ENCODE data around the gene GPR17.

Gene GPR17

GRCh38 chr2:127640082-127641072 is 5.6 kb upstream of the GPR17 start:
- H3K36me3 ChIP-seq (ENCODE audit: control insufficient read depth, low read depth, low read length): no peaks in the 10 kb centered on the region
- no peak overlapping the region for H3K27ac ChIP-seq (ENCODE audit: low read length)
- no peaks in the 10 kb centered on the region for H3K27me3 ChIP-seq (ENCODE audit: control insufficient read depth, insufficient read depth, low read length)
- no peaks in the 10 kb centered on the region for H3K9me3 ChIP-seq (ENCODE audit: control insufficient read depth, low read depth, low read length)
- peaks cover 5% of the 10 kb centered on the region for H3K4me1 ChIP-seq (ENCODE audit: control insufficient read depth, low read depth, low read length)
- H3K9ac ChIP-seq (ENCODE audit: low read length): no peak overlapping the region
- H3K4me3 ChIP-seq (ENCODE audit: low read length): no peak overlapping the region

DNA sequence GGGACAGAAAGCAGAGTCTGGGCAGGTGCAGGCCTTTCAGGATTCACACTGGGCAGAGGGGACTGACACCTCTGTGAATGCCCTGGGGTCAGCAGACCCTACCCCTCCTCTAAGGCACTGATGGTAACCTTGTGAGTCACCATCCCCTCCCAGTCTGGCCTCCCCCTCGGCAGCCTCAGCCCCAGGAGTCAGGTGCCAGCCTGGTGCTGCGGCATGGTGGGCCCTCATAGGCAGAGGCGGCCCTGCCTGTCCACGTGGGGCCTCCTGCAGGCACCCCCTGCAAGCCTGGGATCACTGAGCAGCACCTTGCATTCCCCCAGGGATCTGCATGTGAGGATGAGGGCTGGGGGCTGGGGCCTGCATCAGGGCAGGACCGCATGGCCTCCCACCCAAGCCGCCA is 4.8 kb upstream of the GPR17 start:
- Histone ChIP-seq H3K4me3 (ENCODE audit: low read length) (no peak overlapping the region), H3K9ac (ENCODE audit: low read length) (no peak overlapping the region), H3K36me3 (ENCODE audit: control insufficient read depth, low read depth, low read length) (no peaks in the 10 kb centered on the region), H3K9me3 (ENCODE audit: control insufficient read depth, low read depth, low read length) (no peaks in the 10 kb centered on the region), H3K27ac (ENCODE audit: low read length) (no peak overlapping the region), H3K27me3 (ENCODE audit: control insufficient read depth, insufficient read depth, low read length) (no peaks in the 10 kb centered on the region), H3K4me1 (ENCODE audit: control insufficient read depth, low read depth, low read length) (peaks cover 5% of the 10 kb centered on the region)

- no peaks in the 10 kb centered on the region for H3K27me3 ChIP-seq (ENCODE audit: control insufficient read depth, insufficient read depth, low read length)
- peaks cover 5% of the 10 kb centered on the region for H3K4me1 ChIP-seq (ENCODE audit: control insufficient read depth, low read depth, low read length)
- no peak overlapping the region for H3K27ac ChIP-seq (ENCODE audit: low read length)
- H3K9ac ChIP-seq (ENCODE audit: low read length): no peak overlapping the region
- no peak overlapping the region for H3K4me3 ChIP-seq (ENCODE audit: low read length)
- H3K36me3 ChIP-seq (ENCODE audit: control insufficient read depth, low read depth, low read length): no peaks in the 10 kb centered on the region
- no peaks in the 10 kb centered on the region for H3K9me3 ChIP-seq (ENCODE audit: control insufficient read depth, low read depth, low read length)
Observed at GRCh38 chr2:127641846-127642507, 4.0 kb upstream of the GPR17 start.

GRCh38 chr2:127642706-127643438 is 3.1 kb upstream of the GPR17 start:
- Histone ChIP-seq H3K9me3 (ENCODE audit: control insufficient read depth, low read depth, low read length) (no peaks in the 10 kb centered on the region), H3K4me3 (ENCODE audit: low read length) (no peak overlapping the region), H3K9ac (ENCODE audit: low read length) (no peak overlapping the region), H3K36me3 (ENCODE audit: control insufficient read depth, low read depth, low read length) (no peaks in the 10 kb centered on the region), H3K4me1 (ENCODE audit: control insufficient read depth, low read depth, low read length) (no peaks in the 10 kb centered on the region), H3K27me3 (ENCODE audit: control insufficient read depth, insufficient read depth, low read length) (no peaks in the 10 kb centered on the region), H3K27ac (ENCODE audit: low read length) (no peak overlapping the region)

GRCh38 chr2:127643439-127644065 is 2.4 kb upstream of the GPR17 start:
- no peak overlapping the region for H3K27ac ChIP-seq (ENCODE audit: low read length)
- no peaks in the 10 kb centered on the region for H3K27me3 ChIP-seq (ENCODE audit: control insufficient read depth, insufficient read depth, low read length)
- H3K9ac ChIP-seq (ENCODE audit: low read length): no peak overlapping the region
- H3K4me1 ChIP-seq (ENCODE audit: control insufficient read depth, low read depth, low read length): no peaks in the 10 kb centered on the region
- no peak overlapping the region for H3K4me3 ChIP-seq (ENCODE audit: low read length)
- no peaks in the 10 kb centered on the region for H3K9me3 ChIP-seq (ENCODE audit: control insufficient read depth, low read depth, low read length)
- no peaks in the 10 kb centered on the region for H3K36me3 ChIP-seq (ENCODE audit: control insufficient read depth, low read depth, low read length)

DNA sequence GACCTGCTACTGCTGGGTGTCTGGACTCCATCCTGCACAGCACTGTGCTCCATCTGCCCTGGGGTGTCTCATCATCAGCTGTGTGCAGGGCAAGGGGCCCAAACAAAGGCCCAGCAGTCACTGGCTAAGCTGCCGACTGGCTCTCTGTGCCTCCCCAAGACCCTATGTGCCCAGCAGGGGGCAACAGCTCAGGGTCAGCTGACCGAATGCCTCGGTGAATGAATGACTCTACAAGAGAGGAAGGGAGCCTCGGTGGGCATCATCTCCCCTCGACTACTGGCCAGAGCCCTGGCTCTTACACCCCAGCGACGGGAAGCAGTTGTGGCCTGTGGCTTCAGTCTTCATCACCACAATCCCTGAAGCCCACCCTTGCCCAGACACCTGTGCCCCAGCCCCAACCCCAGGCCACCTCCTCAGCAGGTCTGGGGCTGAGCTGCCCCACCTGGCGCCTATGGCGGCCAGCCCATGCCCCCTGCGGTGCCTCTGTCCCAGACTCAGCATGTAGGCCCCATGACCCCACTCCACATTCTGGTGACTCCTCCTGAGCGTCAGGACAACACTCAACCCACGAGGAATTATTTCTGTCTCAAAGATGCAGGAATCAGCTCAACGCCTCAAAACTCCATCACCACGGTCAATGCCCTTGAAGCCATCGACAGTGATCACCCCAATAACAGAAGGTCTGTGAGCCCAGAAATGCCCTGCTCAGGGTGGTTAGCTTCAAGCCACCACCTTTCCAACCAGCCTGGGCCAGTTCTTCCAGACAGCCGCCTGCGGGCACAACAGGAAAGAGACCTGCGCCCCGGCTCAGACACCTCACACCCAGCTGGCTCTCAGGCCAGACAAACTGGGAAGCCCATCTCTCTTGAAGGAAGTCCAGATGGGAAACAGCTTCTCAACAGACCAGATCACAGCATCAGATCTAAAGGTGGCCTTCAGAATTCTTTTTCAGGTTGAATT is 1.6 kb upstream of the GPR17 start:
- no peaks in the 10 kb centered on the region for H3K27me3 ChIP-seq (ENCODE audit: control insufficient read depth, insufficient read depth, low read length)
- H3K36me3 ChIP-seq (ENCODE audit: control insufficient read depth, low read depth, low read length): no peaks in the 10 kb centered on the region
- no peak overlapping the region for H3K27ac ChIP-seq (ENCODE audit: low read length)
- H3K4me1 ChIP-seq (ENCODE audit: control insufficient read depth, low read depth, low read length): no peaks in the 10 kb centered on the region
- no peak overlapping the region for H3K9ac ChIP-seq (ENCODE audit: low read length)
- no peaks in the 10 kb centered on the region for H3K9me3 ChIP-seq (ENCODE audit: control insufficient read depth, low read depth, low read length)
- H3K4me3 ChIP-seq (ENCODE audit: low read length): no peak overlapping the region

DNA sequence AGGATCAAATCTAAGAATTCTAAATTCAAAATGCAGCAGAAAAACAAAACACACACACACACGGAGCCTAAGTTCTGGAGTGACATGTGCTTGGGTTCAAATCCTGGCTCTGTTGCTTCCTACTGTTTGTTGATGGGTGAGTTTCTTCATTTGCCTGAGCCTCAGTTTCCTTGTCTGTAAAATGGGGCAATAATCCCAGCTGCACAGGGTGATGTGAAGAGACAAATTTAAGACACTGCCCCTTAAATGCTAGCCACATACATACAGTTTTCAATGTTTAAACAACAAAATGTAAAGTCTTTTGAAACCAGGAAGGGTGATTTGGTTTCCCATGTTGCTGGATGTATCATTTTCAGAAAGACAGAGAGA is 943 bp upstream of the GPR17 start:
- H3K4me3 ChIP-seq (ENCODE audit: low read length): no peak overlapping the region
- H3K27me3 ChIP-seq (ENCODE audit: control insufficient read depth, insufficient read depth, low read length): no peaks in the 10 kb centered on the region
- H3K9me3 ChIP-seq (ENCODE audit: control insufficient read depth, low read depth, low read length): no peaks in the 10 kb centered on the region
- no peaks in the 10 kb centered on the region for H3K4me1 ChIP-seq (ENCODE audit: control insufficient read depth, low read depth, low read length)
- no peak overlapping the region for H3K9ac ChIP-seq (ENCODE audit: low read length)
- no peaks in the 10 kb centered on the region for H3K36me3 ChIP-seq (ENCODE audit: control insufficient read depth, low read depth, low read length)
- no peak overlapping the region for H3K27ac ChIP-seq (ENCODE audit: low read length)

DNA sequence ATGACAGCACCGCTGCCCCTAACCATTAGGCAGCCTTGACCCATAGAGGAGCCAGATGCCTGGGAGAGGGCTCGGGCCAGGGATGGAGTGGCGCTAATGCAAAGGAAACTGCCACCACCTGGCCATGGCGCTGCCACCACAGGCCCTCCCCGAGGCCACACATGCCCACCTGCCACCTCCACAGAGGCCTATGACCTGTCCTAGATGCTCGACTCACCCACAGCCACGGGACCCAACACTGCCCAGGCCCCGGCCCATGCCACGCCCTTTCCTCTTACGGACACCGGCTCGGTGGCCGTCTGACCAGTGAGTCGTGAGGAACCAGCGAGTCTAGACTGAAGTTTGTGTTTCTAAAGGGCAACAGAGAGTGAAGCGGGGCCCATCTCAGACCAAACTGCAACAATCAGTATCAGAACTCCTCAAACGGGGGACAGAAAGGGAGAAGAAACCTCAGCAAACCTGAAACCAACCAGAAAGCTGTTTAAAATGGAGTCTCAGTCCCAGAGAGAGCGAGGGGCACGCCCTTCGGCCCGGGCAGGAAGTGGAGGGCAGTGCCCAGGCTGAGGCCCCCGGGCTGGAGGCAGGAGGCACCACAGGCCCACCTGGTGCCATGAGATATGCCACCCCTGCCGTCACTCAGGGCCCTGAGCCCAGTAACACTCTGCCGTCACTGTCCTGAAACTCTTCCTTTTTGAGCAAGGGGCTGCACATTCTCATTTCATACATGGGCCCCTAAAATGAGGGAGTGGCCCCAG is 711 bp downstream of the GPR17 start:
- Histone ChIP-seq H3K27ac (ENCODE audit: low read length) (no peak overlapping the region), H3K4me3 (ENCODE audit: low read length) (no peak overlapping the region), H3K36me3 (ENCODE audit: control insufficient read depth, low read depth, low read length) (no peaks in the 10 kb centered on the region), H3K27me3 (ENCODE audit: control insufficient read depth, insufficient read depth, low read length) (no peaks in the 10 kb centered on the region), H3K9ac (ENCODE audit: low read length) (no peak overlapping the region), H3K4me1 (ENCODE audit: control insufficient read depth, low read depth, low read length) (no peaks in the 10 kb centered on the region), H3K9me3 (ENCODE audit: control insufficient read depth, low read depth, low read length) (no peaks in the 10 kb centered on the region)

GRCh38 chr2:127647242-127648190 is 1.6 kb downstream of the GPR17 start:
- Histone ChIP-seq H3K9ac (ENCODE audit: low read length) (no peak overlapping the region), H3K27ac (ENCODE audit: low read length) (no peak overlapping the region), H3K27me3 (ENCODE audit: control insufficient read depth, insufficient read depth, low read length) (no peaks in the 10 kb centered on the region), H3K9me3 (ENCODE audit: control insufficient read depth, low read depth, low read length) (no peaks in the 10 kb centered on the region), H3K4me3 (ENCODE audit: low read length) (no peak overlapping the region), H3K4me1 (ENCODE audit: control insufficient read depth, low read depth, low read length) (no peaks in the 10 kb centered on the region), H3K36me3 (ENCODE audit: control insufficient read depth, low read depth, low read length) (no peaks in the 10 kb centered on the region)
